K562 (cell line): Measurements from ENCODE around the gene COL23A1. TPM values are rescaled to one million over a fixed set of nuclear protein-coding genes. Genes with fewer than 3 reads are reported as not detected.

Experiments used
- EGR1 ChIP-seq: fragments of 450-650 bp; conservative IDR thresholded peaks from 2 replicates; pipeline ENCODE4 v1.6.1; 2017; ENCODE audit warnings: mild to moderate bottlenecking
- HNRNPLL ChIP-seq: fragments of 200-400 bp; formaldehyde crosslinking; IDR thresholded peaks from 2 replicates; pipeline ENCODE4 v1.6.1; 2017; ENCODE audit warnings: low read length, low read depth, mild to moderate bottlenecking; ENCODE audit not compliant: poor library complexity, severe bottlenecking
- IRF2 ChIP-seq: sonication (generic); formaldehyde crosslinking; IDR thresholded peaks from 2 replicates; pipeline ENCODE4 v1.8.1; 2022; ENCODE audit warnings: mild to moderate bottlenecking, missing genetic modification reagents
- JUN ChIP-seq, 2 experiments: sonication (generic) in 1 of 2; formaldehyde crosslinking in 1 of 2; IDR thresholded peaks; 2 replicates each; pipeline versions ENCODE4 v1.6.1 to v1.8.0; 2012 to 2022; ENCODE audit warnings: borderline replicate concordance in 2 of 2, mild to moderate bottlenecking in 2 of 2, improper control_type of control experiment in 1 of 2, low read depth in 1 of 2, low read length in 1 of 2, missing genetic modification reagents in 1 of 2
- KDM5B ChIP-seq: fragments of 200-600 bp; sonication (generic); IDR thresholded peaks from 2 replicates; pipeline ENCODE4 v1.6.1; 2012; ENCODE audit warnings: low read depth, mild to moderate bottlenecking, moderate library complexity, low read length, control low read depth, inconsistent platforms; ENCODE audit not compliant: insufficient replicate concordance
- KLF6 ChIP-seq: fragments of 250-450 bp; sonication (Bioruptor Pico); IDR thresholded peaks from 2 replicates; pipeline ENCODE4 v1.4.0; 2020; ENCODE audit warnings: mild to moderate bottlenecking, moderate library complexity, borderline replicate concordance
- LARP7 ChIP-seq: fragments of 450-650 bp; IDR thresholded peaks from 2 replicates; pipeline ENCODE4 v1.6.1; 2016
- MYC ChIP-seq, 2 experiments: fragments of 250-450 bp in 1 of 2; sonication (Bioruptor Pico) in 1 of 2; IDR thresholded peaks; 2 replicates each; pipeline versions ENCODE4 v1.5.1 to v1.6.1; 2012 to 2021; ENCODE audit warnings: low read depth in 2 of 2, borderline replicate concordance in 1 of 2, improper control_type of control experiment in 1 of 2, low read length in 1 of 2, mild to moderate bottlenecking in 1 of 2, moderate library complexity in 1 of 2
- MYNN ChIP-seq, 2 experiments: sonication (generic); formaldehyde crosslinking in 1 of 2; IDR thresholded peaks; 2 replicates each; pipeline versions ENCODE4 v1.5.0 to v1.6.1; 2016 to 2020; ENCODE audit warnings: antibody characterized with exemption in 1 of 2, missing genetic modification reagents in 1 of 2
- NCOA1 ChIP-seq: fragments of 450-650 bp; IDR thresholded peaks from 2 replicates; pipeline ENCODE4 v1.6.1; 2016; ENCODE audit warnings: low read depth
- POLR2B ChIP-seq: fragments of 450-650 bp; IDR thresholded peaks from 2 replicates; pipeline ENCODE4 v1.6.1; 2018; ENCODE audit warnings: low read depth; ENCODE audit not compliant: partially characterized antibody
- SOX6 ChIP-seq: fragments of 450-650 bp; IDR thresholded peaks from 2 replicates; pipeline ENCODE4 v1.6.1; 2014; ENCODE audit warnings: mild to moderate bottlenecking
- TEAD1 ChIP-seq, 2 experiments: fragments of 450-650 bp in 1 of 2; sonication (generic) in 1 of 2; formaldehyde crosslinking; IDR thresholded peaks; 2 replicates each; pipeline versions ENCODE4 v1.4.0 to v1.8.0; 2020 to 2022; ENCODE audit warnings: mild to moderate bottlenecking in 2 of 2, missing genetic modification reagents in 1 of 2
- U2AF1 ChIP-seq: fragments of 200-400 bp; formaldehyde crosslinking; optimal IDR thresholded peaks from 2 replicates; pipeline ENCODE3; 2017; ENCODE audit warnings: mild to moderate bottlenecking, low read depth, low read length, moderate library complexity
- ZKSCAN1 ChIP-seq: fragments of 150-350 bp; IDR thresholded peaks from 2 replicates; pipeline ENCODE4 v1.6.1; 2016; ENCODE audit warnings: low read depth, low read length
- ZNF282 ChIP-seq: sonication (generic); formaldehyde crosslinking; IDR thresholded peaks from 2 replicates; pipeline ENCODE4 v1.8.1; 2023; ENCODE audit warnings: missing genetic modification reagents
- polyA plus RNA-seq, 8 experiments: library from polyadenylated mRNA; depleted of rRNA in 4 of 8; stranded (reverse) in 5 of 8; unstranded in 3 of 8; fragments of >200 nt; fragmentation: Nextera tagmentation in 2 of 8; fragmentation: Illumina TruSeq in 1 of 8; extraction: Ambion mirVana in 2 of 8; extraction: Trizol in 1 of 8; gene quantifications; 2 replicates each; pipeline versions ENCODE4 v1.2.1 to v1.2.3, GENCODE V29; 2011 to 2014; ENCODE audit warnings: inconsistent platforms in 1 of 8, missing spikeins in 1 of 8
- total RNA-seq, 7 experiments: library from RNA; depleted of rRNA in 6 of 7; stranded (reverse); fragments of >200 nt in 6 of 7; fragmentation: Illumina TruSeq in 2 of 7; extraction: Trizol in 2 of 7; gene quantifications; 2 replicates each; pipeline versions ENCODE4 v1.2.1 to v1.2.3, GENCODE V29; 2011 to 2021; ENCODE audit warnings: low replicate concordance in 1 of 7
- TF ChIP-seq, protein P1 (sequence below): fragments of 450-650 bp; formaldehyde crosslinking; IDR thresholded peaks from 2 replicates; pipeline ENCODE4 v1.4.0; 2022; ENCODE audit warnings: missing genetic modification characterization
- TF ChIP-seq, protein P2 (sequence below): fragments of 450-650 bp; IDR thresholded peaks from 2 replicates; pipeline ENCODE4 v1.6.1; 2016; ENCODE audit warnings: borderline replicate concordance
- TF ChIP-seq, protein P3 (sequence below): sonication (generic); formaldehyde crosslinking; IDR thresholded peaks from 2 replicates; pipeline ENCODE4 v1.8.1; 2023; ENCODE audit warnings: mild to moderate bottlenecking, missing genetic modification reagents
- TF ChIP-seq, protein P4 (sequence below): sonication (generic); formaldehyde crosslinking; IDR thresholded peaks from 2 replicates; pipeline ENCODE4 v1.8.0; 2022; ENCODE audit warnings: missing genetic modification reagents, mild to moderate bottlenecking, moderate library complexity, borderline replicate concordance

The COL23A1 gene
- total and polyA plus RNA-seq, 9 of the 15 experiments (the other 6 are each of a cell fraction or from before 2014, with no cell fraction given) = 0.09 TPM; not detected in 8

DNA sequence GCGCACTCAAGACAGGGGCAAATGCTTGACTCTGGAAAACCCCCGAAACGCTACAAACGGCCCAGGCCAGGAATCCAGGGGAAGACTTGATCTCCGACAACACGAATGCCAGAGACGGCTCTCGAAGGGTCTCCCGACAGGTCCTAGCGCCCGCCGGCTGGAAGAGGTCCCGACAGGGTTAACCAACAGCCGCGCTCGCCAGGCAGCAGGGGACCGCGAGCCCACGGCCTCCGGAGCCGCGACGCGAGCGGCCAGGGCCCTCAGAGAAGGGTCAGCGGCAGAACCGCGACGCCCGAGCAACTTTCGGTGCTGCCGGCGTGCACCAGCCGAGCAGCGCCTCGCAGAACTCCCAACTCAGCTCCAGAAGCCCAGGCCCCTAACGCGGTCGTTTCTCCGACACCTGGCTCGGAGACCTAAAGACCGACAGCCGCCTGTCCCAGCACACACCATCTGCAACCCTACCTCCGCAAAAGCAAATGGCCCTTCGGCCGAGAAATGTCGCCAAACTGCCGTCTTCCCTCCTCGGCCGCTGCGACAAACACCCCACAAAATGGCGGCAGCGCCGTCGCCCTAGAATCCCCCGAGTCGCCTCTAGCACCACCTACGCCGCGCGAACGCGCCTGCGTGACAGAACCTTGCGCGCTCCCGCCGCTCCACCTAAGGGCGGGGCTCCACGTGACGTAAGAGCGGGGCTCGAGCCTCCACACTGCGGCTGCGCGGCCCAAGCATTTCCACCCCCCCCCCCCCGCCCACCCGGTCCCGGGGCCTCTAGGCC lies 36.5 kb upstream of the COL23A1 start, which contains the start of gene CLK4 (continued):
- TF ChIP-seq MYNN (IDR thresholded peaks at IDR 0.05) (no peak), MYNN (CRISPR knock-in tag; IDR thresholded peaks at IDR 0.05) (no peak), IRF2 (CRISPR knock-in tag) (peak; percentile 66; the same call in 1 of the 2 replicates), KDM5B (peak; percentile 65), TEAD1 (CRISPR knock-in tag; IDR thresholded peaks at IDR 0.05) (peak; percentile 23 to 78; a peak in 3 of 4 replicates), JUN (IDR thresholded peaks at IDR 0.05; ENCODE audit: borderline replicate concordance, low read depth, low read length) (no peak), JUN (CRISPR knock-in tag; IDR thresholded peaks at IDR 0.05; ENCODE audit: borderline replicate concordance) (0 out of 2 replicates have a peak, but pooled peaks have one; percentile 60), LARP7 (peak; percentile 78; the same call in 1 of the 2 replicates), ZKSCAN1 (no peak), MYC (IDR thresholded peaks at IDR 0.05; ENCODE audit: low read depth, low read length) (peak; percentile 40; the same call in 1 of the 2 replicates), MYC (CRISPR knock-in tag; IDR thresholded peaks at IDR 0.05; ENCODE audit: borderline replicate concordance, low read depth) (no peak), POLR2B (peak; percentile 93), EGR1 (peak; percentile 58), U2AF1 (peak; percentile 69), HNRNPLL (no peak), NCOA1 (peak; percentile 36; the same call in 1 of the 2 replicates), KLF6 (CRISPR knock-in tag) (no peak), ZNF282 (CRISPR knock-in tag) (peak; percentile 60; the same call in 1 of the 2 replicates), SOX6 (0 out of 2 replicates have a peak, but pooled peaks have one; percentile 5)
- TF ChIP-seq, protein P1, sequence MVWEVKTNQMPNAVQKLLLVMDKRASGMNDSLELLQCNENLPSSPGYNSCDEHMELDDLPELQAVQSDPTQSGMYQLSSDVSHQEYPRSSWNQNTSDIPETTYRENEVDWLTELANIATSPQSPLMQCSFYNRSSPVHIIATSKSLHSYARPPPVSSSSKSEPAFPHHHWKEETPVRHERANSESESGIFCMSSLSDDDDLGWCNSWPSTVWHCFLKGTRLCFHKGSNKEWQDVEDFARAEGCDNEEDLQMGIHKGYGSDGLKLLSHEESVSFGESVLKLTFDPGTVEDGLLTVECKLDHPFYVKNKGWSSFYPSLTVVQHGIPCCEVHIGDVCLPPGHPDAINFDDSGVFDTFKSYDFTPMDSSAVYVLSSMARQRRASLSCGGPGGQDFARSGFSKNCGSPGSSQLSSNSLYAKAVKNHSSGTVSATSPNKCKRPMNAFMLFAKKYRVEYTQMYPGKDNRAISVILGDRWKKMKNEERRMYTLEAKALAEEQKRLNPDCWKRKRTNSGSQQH = no peak
- TF ChIP-seq, protein P2, sequence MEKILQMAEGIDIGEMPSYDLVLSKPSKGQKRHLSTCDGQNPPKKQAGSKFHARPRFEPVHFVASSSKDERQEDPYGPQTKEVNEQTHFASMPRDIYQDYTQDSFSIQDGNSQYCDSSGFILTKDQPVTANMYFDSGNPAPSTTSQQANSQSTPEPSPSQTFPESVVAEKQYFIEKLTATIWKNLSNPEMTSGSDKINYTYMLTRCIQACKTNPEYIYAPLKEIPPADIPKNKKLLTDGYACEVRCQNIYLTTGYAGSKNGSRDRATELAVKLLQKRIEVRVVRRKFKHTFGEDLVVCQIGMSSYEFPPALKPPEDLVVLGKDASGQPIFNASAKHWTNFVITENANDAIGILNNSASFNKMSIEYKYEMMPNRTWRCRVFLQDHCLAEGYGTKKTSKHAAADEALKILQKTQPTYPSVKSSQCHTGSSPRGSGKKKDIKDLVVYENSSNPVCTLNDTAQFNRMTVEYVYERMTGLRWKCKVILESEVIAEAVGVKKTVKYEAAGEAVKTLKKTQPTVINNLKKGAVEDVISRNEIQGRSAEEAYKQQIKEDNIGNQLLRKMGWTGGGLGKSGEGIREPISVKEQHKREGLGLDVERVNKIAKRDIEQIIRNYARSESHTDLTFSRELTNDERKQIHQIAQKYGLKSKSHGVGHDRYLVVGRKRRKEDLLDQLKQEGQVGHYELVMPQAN = peak; percentile 58; the same call in 1 of the 2 replicates
- TF ChIP-seq, protein P3, sequence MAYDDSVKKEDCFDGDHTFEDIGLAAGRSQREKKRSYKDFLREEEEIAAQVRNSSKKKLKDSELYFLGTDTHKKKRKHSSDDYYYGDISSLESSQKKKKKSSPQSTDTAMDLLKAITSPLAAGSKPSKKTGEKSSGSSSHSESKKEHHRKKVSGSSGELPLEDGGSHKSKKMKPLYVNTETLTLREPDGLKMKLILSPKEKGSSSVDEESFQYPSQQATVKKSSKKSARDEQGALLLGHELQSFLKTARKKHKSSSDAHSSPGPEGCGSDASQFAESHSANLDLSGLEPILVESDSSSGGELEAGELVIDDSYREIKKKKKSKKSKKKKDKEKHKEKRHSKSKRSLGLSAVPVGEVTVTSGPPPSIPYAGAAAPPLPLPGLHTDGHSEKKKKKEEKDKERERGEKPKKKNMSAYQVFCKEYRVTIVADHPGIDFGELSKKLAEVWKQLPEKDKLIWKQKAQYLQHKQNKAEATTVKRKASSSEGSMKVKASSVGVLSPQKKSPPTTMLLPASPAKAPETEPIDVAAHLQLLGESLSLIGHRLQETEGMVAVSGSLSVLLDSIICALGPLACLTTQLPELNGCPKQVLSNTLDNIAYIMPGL (CRISPR knock-in tag) = 0 out of 2 replicates have a peak, but pooled peaks have one; percentile 54
- TF ChIP-seq, protein P4, sequence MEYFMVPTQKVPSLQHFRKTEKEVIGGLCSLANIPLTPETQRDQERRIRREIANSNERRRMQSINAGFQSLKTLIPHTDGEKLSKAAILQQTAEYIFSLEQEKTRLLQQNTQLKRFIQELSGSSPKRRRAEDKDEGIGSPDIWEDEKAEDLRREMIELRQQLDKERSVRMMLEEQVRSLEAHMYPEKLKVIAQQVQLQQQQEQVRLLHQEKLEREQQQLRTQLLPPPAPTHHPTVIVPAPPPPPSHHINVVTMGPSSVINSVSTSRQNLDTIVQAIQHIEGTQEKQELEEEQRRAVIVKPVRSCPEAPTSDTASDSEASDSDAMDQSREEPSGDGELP (CRISPR knock-in tag) = 0 out of 2 replicates have a peak, but pooled peaks have one; percentile 57
